GM12878 (cell line): ENCODE data around the gene NR2F1. TPM values are rescaled to one million over a fixed set of nuclear protein-coding genes. Genes with fewer than 3 reads are reported as not detected.

Experiments used
- BRCA1 ChIP-seq: IDR thresholded peaks from 2 replicates; pipeline ENCODE4 v1.6.1; 2011; ENCODE audit warnings: low read depth, low read length, improper control_type of control experiment
- POLR2A ChIP-seq: IDR thresholded peaks from 2 replicates; pipeline ENCODE4 v1.6.1; 2011; ENCODE audit warnings: low read depth, mild to moderate bottlenecking, low read length
- SPI1 ChIP-seq: IDR thresholded peaks from 2 replicates; pipeline ENCODE4 v1.6.1; 2011; ENCODE audit warnings: low read depth, mild to moderate bottlenecking, low read length, moderate library complexity, borderline replicate concordance; ENCODE audit not compliant: insufficient read depth
- TBL1XR1 ChIP-seq: IDR thresholded peaks from 2 replicates; pipeline ENCODE4 v1.6.1; 2012; ENCODE audit warnings: low read depth, low read length, improper control_type of control experiment
- ZNF384 ChIP-seq: IDR thresholded peaks from 2 replicates; pipeline ENCODE4 v1.6.1; 2012; ENCODE audit warnings: low read depth, mild to moderate bottlenecking, low read length, improper control_type of control experiment, borderline replicate concordance
- ZSCAN29 ChIP-seq: fragments of 450-650 bp; IDR thresholded peaks from 2 replicates; pipeline ENCODE4 v1.6.1; 2017; ENCODE audit warnings: mild to moderate bottlenecking, moderate library complexity
- polyA plus RNA-seq, 11 experiments: library from polyadenylated mRNA; depleted of rRNA in 4 of 11; unstranded in 6 of 11; stranded (reverse) in 5 of 11; fragments of >200 nt; fragmentation: Nextera tagmentation in 4 of 11; fragmentation: Illumina TruSeq in 1 of 11; extraction: Ambion mirVana in 4 of 11; extraction: Trizol in 1 of 11; gene quantifications; 1 replicate in 1 of 11; 2 replicates in 10 of 11; pipeline versions ENCODE4 v1.2.1 to v1.2.3, GENCODE V29; 2011 to 2016; ENCODE audit warnings: inconsistent platforms in 2 of 11, missing spikeins in 2 of 11, low read depth in 1 of 11
- total RNA-seq, 4 experiments: library from RNA; depleted of rRNA in 3 of 4; stranded (reverse); fragments of >200 nt in 3 of 4; fragmentation: Illumina TruSeq in 1 of 4; extraction: Trizol in 1 of 4; gene quantifications; 2 replicates each; pipeline versions ENCODE4 v1.2.1 to v1.2.3, GENCODE V29; 2013 to 2021
- TF ChIP-seq, protein P1 (sequence below): fragments of 450-650 bp; IDR thresholded peaks from 2 replicates; pipeline ENCODE4 v1.6.1; 2017; ENCODE audit warnings: low read depth, mild to moderate bottlenecking, moderate library complexity
- TF ChIP-seq, protein P2 (sequence below): fragments of 450-650 bp; formaldehyde crosslinking; IDR thresholded peaks from 2 replicates; pipeline ENCODE4 v1.5.0; 2022; ENCODE audit warnings: mild to moderate bottlenecking, missing genetic modification characterization
- TF ChIP-seq, protein P3 (sequence below): fragments of 450-650 bp; IDR thresholded peaks from 2 replicates; pipeline ENCODE4 v1.6.1; 2016; ENCODE audit warnings: mild to moderate bottlenecking, moderate library complexity, borderline replicate concordance

NR2F1 gene
- total and polyA plus RNA-seq, 10 of the 15 experiments (the other 5 are each of a cell fraction or from before 2014, with no cell fraction given): 0.04 to 0.79 (median 0.36) TPM; not detected in 7

DNA sequence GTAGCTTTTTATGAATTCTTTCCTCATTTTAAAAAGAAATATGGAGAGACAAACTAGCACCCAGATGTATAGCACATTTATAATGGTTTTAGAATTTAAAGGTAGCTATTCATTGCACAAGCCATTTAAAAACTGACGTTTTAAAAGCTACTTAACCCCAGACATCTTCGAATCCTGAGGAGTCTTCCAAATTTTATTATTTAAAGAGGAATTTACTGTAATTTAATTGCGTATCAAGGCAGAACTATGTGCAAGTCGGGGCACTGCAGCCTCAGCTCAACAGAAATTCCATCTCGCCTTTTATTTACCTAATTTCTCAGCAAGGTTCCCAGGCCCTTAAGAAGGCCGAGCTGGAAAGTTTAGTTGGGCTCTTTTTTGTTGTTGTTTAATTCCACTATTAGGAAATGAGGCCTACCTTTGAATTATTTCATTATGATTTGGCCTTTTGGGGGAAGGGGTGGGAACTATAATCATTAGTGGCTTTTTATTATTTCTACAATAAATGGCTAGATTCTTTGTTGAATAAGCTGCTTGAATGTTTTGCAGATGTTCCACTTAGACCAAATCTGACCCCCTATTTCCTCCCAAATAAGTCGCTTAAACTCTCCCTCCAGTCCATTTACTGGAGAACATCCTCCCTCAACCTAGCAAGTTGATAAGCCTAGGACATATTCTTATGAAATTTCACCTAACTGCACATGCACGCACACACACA lies 20.2 kb downstream of the NR2F1 start (continued):
- TF ChIP-seq POLR2A: no peak
- TF ChIP-seq ZSCAN29: no peak
- TF ChIP-seq, protein P1, sequence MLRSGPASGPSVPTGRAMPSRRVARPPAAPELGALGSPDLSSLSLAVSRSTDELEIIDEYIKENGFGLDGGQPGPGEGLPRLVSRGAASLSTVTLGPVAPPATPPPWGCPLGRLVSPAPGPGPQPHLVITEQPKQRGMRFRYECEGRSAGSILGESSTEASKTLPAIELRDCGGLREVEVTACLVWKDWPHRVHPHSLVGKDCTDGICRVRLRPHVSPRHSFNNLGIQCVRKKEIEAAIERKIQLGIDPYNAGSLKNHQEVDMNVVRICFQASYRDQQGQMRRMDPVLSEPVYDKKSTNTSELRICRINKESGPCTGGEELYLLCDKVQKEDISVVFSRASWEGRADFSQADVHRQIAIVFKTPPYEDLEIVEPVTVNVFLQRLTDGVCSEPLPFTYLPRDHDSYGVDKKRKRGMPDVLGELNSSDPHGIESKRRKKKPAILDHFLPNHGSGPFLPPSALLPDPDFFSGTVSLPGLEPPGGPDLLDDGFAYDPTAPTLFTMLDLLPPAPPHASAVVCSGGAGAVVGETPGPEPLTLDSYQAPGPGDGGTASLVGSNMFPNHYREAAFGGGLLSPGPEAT: no peak
- TF ChIP-seq TBL1XR1: no peak
- TF ChIP-seq ZNF384: no peak
- TF ChIP-seq SPI1: no peak
- TF ChIP-seq, protein P2, sequence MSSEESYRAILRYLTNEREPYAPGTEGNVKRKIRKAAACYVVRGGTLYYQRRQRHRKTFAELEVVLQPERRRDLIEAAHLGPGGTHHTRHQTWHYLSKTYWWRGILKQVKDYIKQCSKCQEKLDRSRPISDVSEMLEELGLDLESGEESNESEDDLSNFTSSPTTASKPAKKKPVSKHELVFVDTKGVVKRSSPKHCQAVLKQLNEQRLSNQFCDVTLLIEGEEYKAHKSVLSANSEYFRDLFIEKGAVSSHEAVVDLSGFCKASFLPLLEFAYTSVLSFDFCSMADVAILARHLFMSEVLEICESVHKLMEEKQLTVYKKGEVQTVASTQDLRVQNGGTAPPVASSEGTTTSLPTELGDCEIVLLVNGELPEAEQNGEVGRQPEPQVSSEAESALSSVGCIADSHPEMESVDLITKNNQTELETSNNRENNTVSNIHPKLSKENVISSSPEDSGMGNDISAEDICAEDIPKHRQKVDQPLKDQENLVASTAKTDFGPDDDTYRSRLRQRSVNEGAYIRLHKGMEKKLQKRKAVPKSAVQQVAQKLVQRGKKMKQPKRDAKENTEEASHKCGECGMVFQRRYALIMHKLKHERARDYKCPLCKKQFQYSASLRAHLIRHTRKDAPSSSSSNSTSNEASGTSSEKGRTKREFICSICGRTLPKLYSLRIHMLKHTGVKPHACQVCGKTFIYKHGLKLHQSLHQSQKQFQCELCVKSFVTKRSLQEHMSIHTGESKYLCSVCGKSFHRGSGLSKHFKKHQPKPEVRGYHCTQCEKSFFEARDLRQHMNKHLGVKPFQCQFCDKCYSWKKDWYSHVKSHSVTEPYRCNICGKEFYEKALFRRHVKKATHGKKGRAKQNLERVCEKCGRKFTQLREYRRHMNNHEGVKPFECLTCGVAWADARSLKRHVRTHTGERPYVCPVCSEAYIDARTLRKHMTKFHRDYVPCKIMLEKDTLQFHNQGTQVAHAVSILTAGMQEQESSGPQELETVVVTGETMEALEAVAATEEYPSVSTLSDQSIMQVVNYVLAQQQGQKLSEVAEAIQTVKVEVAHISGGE (CRISPR knock-in tag): no peak
- TF ChIP-seq BRCA1: no peak
- TF ChIP-seq, protein P3, sequence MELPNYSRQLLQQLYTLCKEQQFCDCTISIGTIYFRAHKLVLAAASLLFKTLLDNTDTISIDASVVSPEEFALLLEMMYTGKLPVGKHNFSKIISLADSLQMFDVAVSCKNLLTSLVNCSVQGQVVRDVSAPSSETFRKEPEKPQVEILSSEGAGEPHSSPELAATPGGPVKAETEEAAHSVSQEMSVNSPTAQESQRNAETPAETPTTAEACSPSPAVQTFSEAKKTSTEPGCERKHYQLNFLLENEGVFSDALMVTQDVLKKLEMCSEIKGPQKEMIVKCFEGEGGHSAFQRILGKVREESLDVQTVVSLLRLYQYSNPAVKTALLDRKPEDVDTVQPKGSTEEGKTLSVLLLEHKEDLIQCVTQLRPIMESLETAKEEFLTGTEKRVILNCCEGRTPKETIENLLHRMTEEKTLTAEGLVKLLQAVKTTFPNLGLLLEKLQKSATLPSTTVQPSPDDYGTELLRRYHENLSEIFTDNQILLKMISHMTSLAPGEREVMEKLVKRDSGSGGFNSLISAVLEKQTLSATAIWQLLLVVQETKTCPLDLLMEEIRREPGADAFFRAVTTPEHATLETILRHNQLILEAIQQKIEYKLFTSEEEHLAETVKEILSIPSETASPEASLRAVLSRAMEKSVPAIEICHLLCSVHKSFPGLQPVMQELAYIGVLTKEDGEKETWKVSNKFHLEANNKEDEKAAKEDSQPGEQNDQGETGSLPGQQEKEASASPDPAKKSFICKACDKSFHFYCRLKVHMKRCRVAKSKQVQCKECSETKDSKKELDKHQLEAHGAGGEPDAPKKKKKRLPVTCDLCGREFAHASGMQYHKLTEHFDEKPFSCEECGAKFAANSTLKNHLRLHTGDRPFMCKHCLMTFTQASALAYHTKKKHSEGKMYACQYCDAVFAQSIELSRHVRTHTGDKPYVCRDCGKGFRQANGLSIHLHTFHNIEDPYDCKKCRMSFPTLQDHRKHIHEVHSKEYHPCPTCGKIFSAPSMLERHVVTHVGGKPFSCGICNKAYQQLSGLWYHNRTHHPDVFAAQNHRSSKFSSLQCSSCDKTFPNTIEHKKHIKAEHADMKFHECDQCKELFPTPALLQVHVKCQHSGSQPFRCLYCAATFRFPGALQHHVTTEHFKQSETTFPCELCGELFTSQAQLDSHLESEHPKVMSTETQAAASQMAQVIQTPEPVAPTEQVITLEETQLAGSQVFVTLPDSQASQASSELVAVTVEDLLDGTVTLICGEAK: no peak
